ENCODE data around the gene LY6G6F.
"Not testable (repeated sequence)": the region's sequence is repeated elsewhere in the genome, so short reads cannot be mapped to it uniquely, and the experiment has no call there.

The LY6G6F gene

GRCh38 chr6:31702819-31703716, 3.6 kb upstream of the LY6G6F start, which contains the start of gene ABHD16A:
Gene ABHD16A, minus strand, starts transcription at chr6:31703324. Its CDS starts 43 bp downstream, at chr6:31703281.
- peak; percentile 90 for FAIRE-seq

- FAIRE-seq, result no peak
These were observed 735 bp upstream of the LY6G6F start for GRCh38 chr6:31705931-31706330.

GRCh38 chr6:31707701-31708100, 1.0 kb downstream of the LY6G6F start:
- FAIRE-seq, result no peak

DNA sequence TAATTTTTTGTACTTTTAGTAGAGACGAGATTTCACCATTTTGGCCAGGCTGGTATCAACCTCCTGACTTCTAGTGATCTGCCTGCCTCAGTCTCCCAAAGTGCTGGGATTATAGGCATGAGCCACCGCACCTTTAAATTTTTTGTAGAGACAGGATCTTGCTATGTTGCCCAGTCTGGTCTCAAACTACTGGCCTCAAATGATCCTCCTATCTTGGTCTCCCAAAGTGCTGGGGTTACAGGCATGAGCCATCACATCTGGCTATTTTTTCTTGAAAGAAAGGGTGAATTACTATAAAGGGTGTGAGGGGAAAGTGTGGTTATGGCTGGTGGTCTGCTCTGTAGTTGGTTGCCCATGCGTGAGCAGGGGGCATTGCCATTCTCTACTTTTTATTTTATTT, 1.6 kb downstream of the LY6G6F start:
- no peak for FAIRE-seq

DNA sequence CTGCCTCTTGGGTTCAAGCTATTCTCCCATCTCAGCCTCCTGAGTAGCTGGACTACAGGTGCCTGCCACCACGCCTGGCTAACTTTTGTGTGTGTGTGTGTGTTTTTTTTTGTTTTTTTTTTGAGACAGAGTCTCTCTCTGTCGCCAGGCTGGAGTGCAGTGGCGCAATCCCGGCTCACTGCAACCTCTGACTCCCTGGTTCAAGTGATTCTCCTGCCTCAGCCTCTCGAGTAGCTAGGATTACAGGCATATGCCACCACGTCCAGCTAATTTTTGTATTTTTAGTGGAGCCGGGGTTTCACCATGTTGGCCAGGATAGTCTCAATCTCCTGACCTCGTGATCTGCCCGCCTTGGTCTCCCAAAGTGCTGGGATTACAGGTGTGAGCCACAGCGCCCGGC, 2.5 kb downstream of the LY6G6F start:
- not testable (repeated sequence) for FAIRE-seq

GRCh38 chr6:31710523-31711219, 4.0 kb downstream of the LY6G6F start:
- FAIRE-seq, result no peak

DNA sequence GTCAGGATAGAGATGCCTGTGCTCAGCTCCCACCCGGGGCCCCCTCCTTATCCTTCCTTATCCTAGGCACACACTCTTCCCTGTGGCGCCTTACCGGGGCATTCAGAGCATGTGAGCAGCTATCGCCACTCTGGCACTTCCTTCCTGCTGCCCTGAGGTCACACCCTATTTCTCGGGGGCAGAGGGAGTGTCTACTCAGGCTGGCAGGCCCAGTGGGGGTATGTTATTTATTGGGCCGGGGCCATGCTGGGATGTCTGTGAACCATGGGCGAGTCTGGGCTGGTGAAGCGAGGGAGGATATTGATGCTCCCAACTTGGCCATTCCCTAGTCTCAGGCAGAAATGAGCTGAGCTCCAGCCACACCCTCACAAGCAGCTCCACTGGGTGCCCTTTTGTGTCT, 4.6 kb downstream of the LY6G6F start:
- FAIRE-seq, result no peak

DNA sequence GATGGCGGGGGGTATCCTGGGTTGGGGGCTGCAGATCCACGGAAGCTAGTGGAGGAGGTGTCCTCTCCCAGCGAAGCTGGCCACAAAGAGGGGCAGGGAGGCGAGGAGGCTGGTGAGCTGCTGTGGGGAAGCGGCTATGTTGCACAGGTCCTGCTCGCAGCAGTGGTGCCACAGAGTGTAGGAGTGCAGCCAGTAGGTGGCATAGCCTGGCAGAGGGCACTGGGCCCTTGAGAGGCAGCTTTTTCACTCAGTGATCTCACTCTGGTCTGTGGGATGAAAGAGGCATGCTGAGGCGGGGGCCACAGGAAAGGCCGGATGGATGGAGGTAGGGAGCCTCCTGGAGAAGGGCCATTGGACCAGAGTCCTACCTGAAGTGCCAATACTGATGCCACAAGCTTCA, 5.6 kb downstream of the LY6G6F start:
- no peak for FAIRE-seq

GRCh38 chr6:31713465-31713864, 6.8 kb downstream of the LY6G6F start:
- FAIRE-seq, result no peak

DNA sequence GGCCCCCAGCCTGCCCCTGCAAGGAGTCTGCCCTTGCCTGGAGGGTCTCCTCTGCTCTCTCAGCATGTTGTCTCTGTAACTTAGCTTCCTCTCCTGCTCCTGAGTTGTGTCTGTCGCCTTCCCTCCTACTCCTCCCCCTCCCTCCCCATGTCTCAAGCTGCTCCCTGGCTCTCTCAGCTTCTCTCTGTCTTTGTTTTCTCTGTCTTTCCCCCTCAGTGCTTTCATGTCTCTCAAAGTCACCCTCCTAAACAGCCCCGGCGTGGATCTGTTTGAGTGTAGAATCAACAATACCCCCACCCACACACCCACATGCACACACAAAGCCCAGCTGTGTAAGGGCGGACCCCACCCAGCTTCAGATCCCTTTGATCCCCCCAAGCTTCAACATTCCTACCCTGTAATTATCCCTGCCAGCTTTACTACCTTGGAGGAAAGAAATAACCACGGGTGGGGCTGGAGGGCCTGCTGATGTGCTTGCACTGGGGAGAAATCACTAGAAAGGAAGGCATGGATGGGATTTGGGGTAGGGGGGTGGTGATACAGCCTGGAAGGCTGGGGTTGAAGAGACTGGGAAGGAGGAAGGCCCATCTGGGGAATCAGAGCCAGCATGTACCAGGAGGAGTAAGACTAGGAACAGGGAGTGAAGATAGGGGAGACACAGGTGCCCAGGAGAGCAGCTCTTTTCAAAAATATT, 7.5 kb downstream of the LY6G6F start:
- FAIRE-seq, result no peak

GRCh38 chr6:31715022-31715958, 8.6 kb downstream of the LY6G6F start, which contains the start of gene LY6G6D:
Gene LY6G6D, plus strand, starts transcription at chr6:31715348. Its CDS starts 8 bp downstream, at chr6:31715356.
- no peak for FAIRE-seq

DNA sequence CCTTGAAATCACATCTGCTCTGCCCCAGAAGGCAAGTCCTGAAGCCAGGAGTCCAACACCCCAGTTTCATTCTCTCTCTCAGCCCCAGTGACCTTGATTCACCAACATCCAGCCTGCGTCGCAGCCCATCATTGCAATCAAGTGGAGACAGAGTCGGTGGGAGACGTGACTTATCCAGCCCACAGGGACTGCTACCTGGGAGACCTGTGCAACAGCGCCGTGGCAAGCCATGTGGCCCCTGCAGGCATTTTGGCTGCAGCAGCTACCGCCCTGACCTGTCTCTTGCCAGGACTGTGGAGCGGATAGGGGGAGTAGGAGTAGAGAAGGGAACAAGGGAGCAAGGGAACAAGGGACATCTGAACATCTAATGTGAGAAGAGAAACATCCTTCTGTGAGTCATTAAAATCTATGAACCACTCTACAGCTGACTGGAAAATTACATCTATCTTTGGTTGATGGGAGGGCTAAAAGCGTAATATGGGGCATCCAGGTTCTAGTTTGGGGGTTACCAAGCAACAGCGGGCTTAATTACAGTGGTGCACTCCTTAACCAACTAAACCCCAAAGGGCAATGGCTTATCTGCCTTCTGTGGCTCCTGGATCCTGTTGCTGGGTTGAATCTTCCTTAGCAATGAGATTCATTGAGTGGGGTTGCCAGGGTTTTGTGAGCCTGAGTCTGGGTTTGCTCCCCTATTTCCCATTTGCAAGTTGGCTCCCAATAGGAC, 11.0 kb downstream of the LY6G6F start:
- FAIRE-seq, result no peak

DNA sequence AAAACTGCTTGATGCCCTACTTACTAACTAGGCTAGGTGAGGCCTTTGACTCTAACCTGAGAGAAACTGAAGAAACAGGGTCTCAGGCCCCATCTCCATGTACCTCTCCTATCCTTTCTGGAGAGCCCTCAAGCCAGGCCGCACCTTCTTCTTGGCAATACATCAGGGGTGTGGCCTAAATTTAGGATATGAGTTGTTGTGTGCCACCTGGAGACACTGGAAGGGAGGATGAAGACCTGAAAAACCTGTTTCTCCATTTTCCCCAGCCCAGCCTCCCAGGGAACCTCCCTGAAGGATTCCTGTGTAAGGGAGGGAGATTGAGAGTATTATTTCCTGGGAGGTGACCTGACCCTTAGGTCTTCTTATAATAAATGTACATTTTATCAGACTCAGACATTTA, 11.6 kb downstream of the LY6G6F start:
- FAIRE-seq, result no peak

GRCh38 chr6:31719001-31719400, 12.3 kb downstream of the LY6G6F start:
- FAIRE-seq, result no peak

GRCh38 chr6:31720196-31720770, 13.6 kb downstream of the LY6G6F start:
- no peak for FAIRE-seq

GRCh38 chr6:31721351-31722020, 14.8 kb downstream of the LY6G6F start, which contains the start of gene LY6G6C:
Gene LY6G6C, minus strand, starts transcription at chr6:31721746. Its CDS starts 67 bp downstream, at chr6:31721679.
- FAIRE-seq, result no peak

GRCh38 chr6:31722173-31722572, 15.5 kb downstream of the LY6G6F start:
- no peak for FAIRE-seq

- no peak for FAIRE-seq
These were observed 16.7 kb downstream of the LY6G6F start, which contains the start of gene MPIG6B for GRCh38 chr6:31723245-31723979. Gene MPIG6B, plus strand, starts transcription at chr6:31723373. Its CDS starts 11 bp downstream, at chr6:31723384.

GRCh38 chr6:31723980-31724691, 17.5 kb downstream of the LY6G6F start:
- no peak for FAIRE-seq

Data from endometrium (tissue), 2 donors.